HepG2 (cell line): Measurements from ENCODE around the gene CTDSP1. TPM values are rescaled to one million over a fixed set of nuclear protein-coding genes. Genes with fewer than 3 reads are reported as not detected.

Experiments
- ARID5B ChIP-seq: IDR thresholded peaks from 2 replicates; pipeline ENCODE4 v1.4.0; 2020; ENCODE audit warnings: mild to moderate bottlenecking, missing genetic modification reagents
- CCAR2 ChIP-seq: fragments of 200-400 bp; formaldehyde crosslinking; optimal IDR thresholded peaks from 2 replicates; pipeline ENCODE3; 2018; ENCODE audit warnings: low read depth, mild to moderate bottlenecking, low read length, moderate library complexity
- GABPB1 ChIP-seq: IDR thresholded peaks from 2 replicates; pipeline ENCODE4 v1.6.1; 2016; ENCODE audit warnings: mild to moderate bottlenecking, missing genetic modification reagents, moderate library complexity, missing compliant biosample characterization
- HNF4G ChIP-seq, 2 experiments: sonication (generic) in 1 of 2; formaldehyde crosslinking in 1 of 2; IDR thresholded peaks; 2 replicates each; pipeline versions ENCODE4 v1.4.0 to v1.6.1; 2011 to 2020; ENCODE audit warnings: borderline replicate concordance in 2 of 2, low read depth in 2 of 2, mild to moderate bottlenecking in 2 of 2, low read length in 1 of 2, missing genetic modification reagents in 1 of 2, moderate library complexity in 1 of 2
- KLF16 ChIP-seq, 2 experiments: sonication (generic) in 1 of 2; formaldehyde crosslinking in 1 of 2; IDR thresholded peaks; 2 replicates each; pipeline versions ENCODE4 v1.6.1 to v1.8.0; 2016 to 2023; ENCODE audit warnings: missing genetic modification reagents in 2 of 2, missing compliant biosample characterization in 1 of 2
- LCORL ChIP-seq, 2 experiments: fragments of 450-650 bp in 1 of 2; sonication (generic) in 1 of 2; formaldehyde crosslinking in 1 of 2; IDR thresholded peaks; 2 replicates each; pipeline versions ENCODE4 v1.5.0 to v1.6.1; 2017 to 2020; ENCODE audit warnings: antibody characterized with exemption in 1 of 2, missing genetic modification reagents in 1 of 2
- MXD4 ChIP-seq: IDR thresholded peaks from 2 replicates; pipeline ENCODE4 v1.6.1; 2016; ENCODE audit warnings: mild to moderate bottlenecking, missing biosample characterization, missing genetic modification reagents
- PRMT3 ChIP-seq: sonication (generic); formaldehyde crosslinking; IDR thresholded peaks from 2 replicates; pipeline ENCODE4 v1.8.1; 2022; ENCODE audit warnings: low read depth, mild to moderate bottlenecking, moderate library complexity, missing genetic modification reagents, borderline replicate concordance
- RAD21 ChIP-seq: fragments of 450-650 bp; formaldehyde crosslinking; IDR thresholded peaks from 2 replicates; pipeline ENCODE4 v1.5.0; 2020; ENCODE audit warnings: mild to moderate bottlenecking
- RNF2 ChIP-seq: fragments of 450-650 bp; conservative IDR thresholded peaks from 2 replicates; pipeline ENCODE4 v1.6.1; 2016; ENCODE audit warnings: low read depth
- SMAD9 ChIP-seq: sonication (generic); formaldehyde crosslinking; IDR thresholded peaks from 2 replicates; pipeline ENCODE4 v1.5.1; 2020; ENCODE audit warnings: mild to moderate bottlenecking, missing genetic modification reagents
- ZBTB33 ChIP-seq: sonication (generic); formaldehyde crosslinking; IDR thresholded peaks from 2 replicates; pipeline ENCODE4 v1.4.0; 2020; ENCODE audit warnings: missing genetic modification reagents
- ZBTB7B ChIP-seq: sonication (generic); formaldehyde crosslinking; IDR thresholded peaks from 2 replicates; pipeline ENCODE4 v1.4.0; 2020; ENCODE audit warnings: missing genetic modification reagents
- ZHX1 ChIP-seq: sonication (generic); formaldehyde crosslinking; IDR thresholded peaks from 2 replicates; pipeline ENCODE4 v1.8.1; 2022; ENCODE audit warnings: low read depth, mild to moderate bottlenecking, missing genetic modification reagents
- ZNF124 ChIP-seq: sonication (generic); formaldehyde crosslinking; IDR thresholded peaks from 2 replicates; pipeline ENCODE4 v1.4.0; 2020; ENCODE audit warnings: missing genetic modification reagents
- ZNF136 ChIP-seq: sonication (generic); formaldehyde crosslinking; IDR thresholded peaks from 2 replicates; pipeline ENCODE4 v1.8.1; 2022; ENCODE audit warnings: low read depth, mild to moderate bottlenecking, moderate library complexity, missing genetic modification reagents
- ZNF329 ChIP-seq: sonication (generic); formaldehyde crosslinking; IDR thresholded peaks from 2 replicates; pipeline ENCODE4 v1.9.0; 2021; ENCODE audit warnings: low read depth, mild to moderate bottlenecking, missing genetic modification reagents
- ZNF546 ChIP-seq: sonication (generic); formaldehyde crosslinking; conservative IDR thresholded peaks from 2 replicates; pipeline ENCODE4 v1.8.1; 2023; ENCODE audit warnings: mild to moderate bottlenecking, missing genetic modification reagents
- ZNF614 ChIP-seq: IDR thresholded peaks from 2 replicates; pipeline ENCODE4 v1.6.1; 2018; ENCODE audit warnings: missing biosample characterization, missing genetic modification reagents, inconsistent platforms, borderline replicate concordance
- ZNF775 ChIP-seq: sonication (generic); formaldehyde crosslinking; IDR thresholded peaks from 2 replicates; pipeline ENCODE4 v1.4.0; 2020; ENCODE audit warnings: missing genetic modification reagents, mild to moderate bottlenecking, moderate library complexity, borderline replicate concordance
- ZNF883 ChIP-seq: sonication (generic); formaldehyde crosslinking; IDR thresholded peaks from 2 replicates; pipeline ENCODE4 v1.5.1; 2020; ENCODE audit warnings: mild to moderate bottlenecking, missing genetic modification reagents; ENCODE audit errors: not compliant biosample characterization
- polyA plus RNA-seq, 8 experiments: library from polyadenylated mRNA; depleted of rRNA in 3 of 8; stranded (reverse) in 7 of 8; unstranded in 1 of 8; fragments of >200 nt; fragmentation: Illumina TruSeq in 4 of 8; extraction: Trizol in 4 of 8; gene quantifications; 2 replicates each; pipeline versions ENCODE4 v1.2.1 to v1.2.3, GENCODE V29; 2011 to 2016; ENCODE audit warnings: low read depth in 4 of 8, missing spikeins in 1 of 8, mixed read lengths in 1 of 8; ENCODE audit not compliant: insufficient read depth in 1 of 8
- total RNA-seq, 5 experiments: library from RNA; depleted of rRNA; stranded (reverse); fragments of >200 nt; fragmentation: Illumina TruSeq; extraction: Trizol; gene quantifications; 2 replicates each; pipeline ENCODE4 v1.2.3, GENCODE V29; 2016; ENCODE audit warnings: low read depth in 1 of 5

The CTDSP1 gene
- total and polyA plus RNA-seq, 2 of the 13 experiments (the other 11 are each of a cell fraction or from before 2014, with no cell fraction given), result 91.0 to 268 TPM

GRCh38 chr2:218397463-218397819 lies 2.2 kb upstream of the CTDSP1 start (continued):
- TF ChIP-seq ZBTB33 (CRISPR knock-in tag), result no peak
- no peak for TF ChIP-seq CCAR2
- no peak for TF ChIP-seq MXD4 (CRISPR knock-in tag)
- TF ChIP-seq ZNF775 (CRISPR knock-in tag), result 0 out of 2 replicates have a peak, but pooled peaks have one; percentile 67
- no peak for TF ChIP-seq RNF2
- TF ChIP-seq ZNF136 (CRISPR knock-in tag), result peak; percentile 20; the same call in 1 of the 2 replicates
- TF ChIP-seq ZHX1 (CRISPR knock-in tag), result no peak
- no peak for TF ChIP-seq ARID5B (CRISPR knock-in tag)
- TF ChIP-seq ZNF614 (CRISPR knock-in tag), result no peak
- no peak for TF ChIP-seq ZNF329 (CRISPR knock-in tag)
- no peak for TF ChIP-seq LCORL (IDR thresholded peaks at IDR 0.05)
- TF ChIP-seq LCORL (CRISPR knock-in tag; IDR thresholded peaks at IDR 0.05), result no peak
- no peak; the same call in 1 of the 2 replicates for TF ChIP-seq ZNF546 (CRISPR knock-in tag)
- TF ChIP-seq PRMT3 (CRISPR knock-in tag), result 0 out of 2 replicates have a peak, but pooled peaks have one; percentile 52
- no peak for TF ChIP-seq RAD21 (CRISPR knock-in tag)
- peak; percentile 11; the same call in 1 of the 2 replicates for TF ChIP-seq ZNF124 (CRISPR knock-in tag)
- TF ChIP-seq SMAD9 (CRISPR knock-in tag), result no peak
- no peak for TF ChIP-seq HNF4G (IDR thresholded peaks at IDR 0.05; ENCODE audit: borderline replicate concordance, low read depth, low read length)
- no peak for TF ChIP-seq HNF4G (CRISPR knock-in tag; IDR thresholded peaks at IDR 0.05; ENCODE audit: borderline replicate concordance, low read depth)
- TF ChIP-seq ZBTB7B (CRISPR knock-in tag), result no peak
- no peak for TF ChIP-seq KLF16 (CRISPR knock-in tag; IDR thresholded peaks at IDR 0.05)
- no peak for TF ChIP-seq GABPB1 (CRISPR knock-in tag)
- peak; percentile 15 for TF ChIP-seq ZNF883
